HG02571 (cell line): Measurements from ENCODE around the gene RTP3.
"Not testable (repeated sequence)": the region's sequence is repeated elsewhere in the genome, so short reads cannot be mapped to it uniquely, and the experiment has no call there.

Source experiments
- ATAC-seq: cut with Tn5 transposase; IDR thresholded peaks from one replicate; pipeline ENCODE4 v1.9.1; 2021; ENCODE audit warnings: mild to moderate bottlenecking, moderate library complexity; ENCODE audit not compliant: unreplicated experiment

Gene RTP3

DNA sequence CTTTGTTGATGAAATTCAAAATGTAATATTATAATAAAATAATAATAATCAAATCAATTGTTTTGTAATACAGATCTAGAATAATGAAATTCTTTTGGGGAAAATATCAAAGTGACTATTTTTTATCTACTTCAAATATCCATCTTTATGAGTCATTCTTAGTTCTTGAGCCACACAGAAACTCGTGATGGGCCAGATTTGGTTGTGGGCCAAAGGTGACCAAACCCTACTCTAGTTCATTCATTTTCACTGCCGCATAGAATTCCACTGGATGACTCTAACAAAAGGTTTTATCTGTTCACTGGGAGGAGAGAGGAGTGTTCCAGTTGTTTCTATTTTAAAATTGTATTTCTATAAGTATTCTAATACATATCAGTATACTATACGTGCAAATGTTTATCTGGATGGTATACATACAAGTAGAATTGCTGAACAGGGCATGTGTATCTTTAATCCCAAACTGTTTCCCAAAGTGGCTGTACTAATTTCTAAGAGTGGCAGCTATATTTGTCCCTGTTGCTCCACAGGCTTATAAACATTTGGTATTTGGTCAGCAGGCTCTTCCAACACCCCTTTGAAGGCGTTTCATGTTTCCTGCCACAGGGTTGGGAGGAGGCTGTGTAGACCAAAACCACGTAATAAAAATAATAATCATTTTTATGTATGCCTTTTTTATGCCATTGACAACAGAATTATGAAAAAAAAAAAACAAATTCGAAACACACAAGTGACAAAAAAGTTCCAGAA is 7.3 kb upstream of the RTP3 start:
- ATAC-seq = no peak

DNA sequence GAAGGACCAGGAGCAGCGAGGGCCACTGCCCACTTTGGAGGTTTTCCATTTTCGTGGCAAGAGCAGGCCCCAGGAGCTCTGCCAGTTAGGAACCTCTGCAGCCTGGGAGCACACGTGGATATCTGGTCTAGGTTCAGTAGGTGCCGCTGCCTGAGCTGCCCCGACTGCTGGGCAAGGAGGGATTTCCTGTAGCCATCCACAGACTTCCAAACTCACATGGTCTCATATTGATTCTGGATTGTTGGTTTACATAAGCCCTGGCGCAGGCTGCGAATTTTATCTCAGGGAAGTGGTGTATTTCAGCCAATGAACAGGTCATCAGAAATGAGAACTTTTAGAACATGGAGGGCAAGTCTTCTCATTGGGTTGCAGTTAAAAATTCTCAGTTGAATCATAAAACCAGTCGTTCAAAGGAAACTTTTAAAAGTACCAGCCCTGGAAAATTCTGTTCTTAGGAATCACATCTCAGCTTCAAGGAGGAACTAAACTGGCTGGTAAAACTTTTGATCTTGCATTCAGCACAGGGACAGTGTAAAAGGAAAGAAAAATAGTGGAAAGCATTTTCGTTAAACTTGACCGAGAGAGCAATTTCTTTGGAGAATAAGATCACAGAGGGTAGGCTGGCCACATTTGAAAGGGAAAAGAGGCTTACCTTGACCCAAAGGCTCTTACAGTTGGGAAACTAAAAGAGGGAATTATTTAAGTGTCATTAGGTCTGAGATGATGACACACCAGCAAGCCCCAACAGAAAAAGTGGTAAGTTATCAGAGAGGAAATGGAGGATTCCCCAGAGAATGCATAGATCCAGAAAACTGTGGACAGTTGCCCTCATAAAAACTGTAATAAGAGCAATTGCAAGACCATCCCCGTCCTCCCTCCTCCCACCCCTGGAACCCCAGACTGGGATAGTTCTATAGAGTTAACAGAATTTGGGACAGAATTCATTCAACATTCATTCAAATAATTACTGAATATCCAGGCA is 6.4 kb upstream of the RTP3 start:
- ATAC-seq = no peak

DNA sequence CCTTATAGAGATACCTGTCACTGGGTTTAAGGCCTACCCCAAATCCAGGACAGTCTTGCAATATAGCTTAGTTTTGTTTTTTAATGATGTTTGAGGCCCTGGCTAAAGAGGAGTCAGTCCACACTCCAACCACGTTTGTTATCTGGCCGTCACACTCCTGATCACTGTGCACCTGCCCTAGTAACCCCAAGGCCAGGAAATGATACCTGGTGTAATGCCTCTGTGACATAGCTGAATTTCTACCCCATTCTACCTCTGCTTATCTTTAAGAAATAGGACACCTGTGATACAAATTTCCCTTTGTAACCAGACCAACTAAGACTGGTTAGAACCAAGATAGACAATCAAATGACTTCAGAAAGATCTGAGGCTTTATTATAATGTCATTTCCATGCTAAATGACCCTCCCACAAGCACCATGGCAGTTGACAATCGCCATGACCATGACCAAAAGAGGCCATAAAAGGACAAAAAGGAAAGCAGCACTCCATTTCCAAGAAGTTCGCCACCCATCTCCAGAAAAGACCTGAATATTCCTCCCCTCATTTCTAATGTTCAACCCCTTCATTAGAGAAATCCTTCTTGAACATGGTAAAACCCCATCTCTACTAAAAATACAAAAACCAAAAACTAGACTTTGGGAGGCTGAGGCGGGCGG is 4.8 kb upstream of the RTP3 start:
- ATAC-seq = no peak

GRCh38 chr3:46494491-46494890 is 3.3 kb upstream of the RTP3 start:
- not testable (repeated sequence) for ATAC-seq

- ATAC-seq = no peak
These were observed 1.8 kb upstream of the RTP3 start for GRCh38 chr3:46495901-46496456.

DNA sequence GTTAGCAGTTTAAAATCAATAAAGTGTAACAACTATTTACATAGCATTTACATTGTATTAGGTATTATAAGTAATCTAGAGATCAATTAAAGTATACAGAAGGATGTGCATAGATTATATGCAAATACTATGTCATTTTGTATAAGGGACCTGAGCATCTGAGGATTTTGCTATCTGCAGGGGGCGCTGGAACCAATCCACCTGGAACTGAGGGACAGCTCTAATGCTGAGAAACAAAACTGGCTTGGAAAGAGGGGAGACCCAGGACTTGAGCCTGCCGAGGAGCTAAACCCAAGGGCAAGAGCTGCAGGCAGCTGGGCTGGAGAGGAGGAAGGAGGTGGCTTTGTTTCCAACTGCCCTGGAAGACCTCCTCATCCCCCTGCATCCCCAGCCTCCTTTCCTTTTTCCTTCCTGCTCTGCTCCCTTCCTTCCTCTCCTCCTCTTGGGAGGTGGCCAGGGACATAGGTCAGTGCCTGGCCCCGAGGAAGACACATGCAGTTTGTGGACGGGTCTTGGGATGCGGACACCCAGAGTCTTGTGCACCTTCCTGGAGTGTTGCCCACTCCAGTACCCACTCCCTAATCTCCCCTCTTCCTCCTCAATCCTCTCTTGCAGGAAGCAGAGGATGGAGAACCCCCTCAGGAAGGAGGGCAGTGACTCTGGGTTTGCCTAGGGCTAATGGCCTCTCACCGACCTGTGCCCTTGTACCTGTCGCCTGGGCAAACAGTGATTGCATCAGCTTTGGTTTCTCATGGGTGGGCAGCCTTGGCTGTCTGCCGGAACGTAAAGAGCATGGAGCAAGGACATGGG is 825 bp upstream of the RTP3 start:
- ATAC-seq = no peak

- ATAC-seq = no peak
These were observed 1.2 kb downstream of the RTP3 start for GRCh38 chr3:46498916-46499519.

- ATAC-seq = no peak
These were observed 3.2 kb downstream of the RTP3 start for GRCh38 chr3:46500656-46501635.

DNA sequence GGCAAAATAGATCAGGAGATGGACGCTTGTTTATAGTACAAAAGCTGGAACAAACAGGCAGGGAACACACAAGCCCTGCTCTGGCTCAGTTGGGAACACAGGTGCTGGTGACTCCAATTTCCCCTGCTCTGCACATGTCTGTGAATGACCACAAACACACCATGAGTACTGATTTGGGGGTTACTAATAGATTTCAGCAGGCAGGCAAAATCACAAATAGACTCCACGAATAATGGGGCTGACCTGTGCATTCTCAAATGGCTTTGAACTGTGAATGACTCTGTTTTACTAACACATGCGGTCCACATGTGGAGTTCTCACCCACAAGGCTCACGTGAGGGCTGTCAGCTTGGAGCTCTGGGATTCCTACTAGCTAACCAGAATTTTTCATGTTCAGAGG is 3.9 kb downstream of the RTP3 start:
- no peak for ATAC-seq

DNA sequence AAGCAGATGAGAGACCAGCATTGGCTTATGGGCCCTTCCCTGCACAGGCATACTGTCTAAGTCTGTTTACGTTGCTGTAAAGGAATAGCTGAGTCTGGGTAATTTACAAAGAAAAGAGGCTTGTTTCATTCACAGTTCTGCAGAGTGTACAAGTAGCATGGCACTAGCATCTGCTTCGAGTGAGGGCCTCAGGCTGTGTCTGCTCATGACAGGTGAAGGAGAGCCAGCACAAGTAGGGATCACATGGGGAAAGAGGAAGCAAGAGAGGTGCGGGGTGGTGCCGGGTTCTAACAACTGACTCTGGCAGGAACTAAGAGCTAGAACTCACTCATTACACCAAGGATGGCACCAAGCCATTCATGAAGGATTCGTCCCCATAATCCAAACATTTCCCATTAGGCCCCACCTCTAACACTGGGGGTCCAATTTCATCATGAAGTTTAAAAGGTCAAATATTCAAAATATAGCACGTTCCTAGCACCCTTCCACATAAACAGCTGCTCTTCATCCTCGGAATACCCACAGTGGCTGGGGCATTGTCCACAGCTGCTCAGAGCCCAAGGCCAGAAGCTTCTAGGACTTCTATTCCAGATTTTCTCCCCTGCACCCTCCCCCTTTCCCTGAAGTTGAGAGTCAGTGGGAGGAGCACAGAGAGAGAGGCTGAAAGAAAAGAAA is 5.6 kb downstream of the RTP3 start:
- ATAC-seq = no peak

GRCh38 chr3:46504789-46505188 is 7.0 kb downstream of the RTP3 start:
- ATAC-seq = no peak

- ATAC-seq = no peak
These were observed 8.2 kb downstream of the RTP3 start for GRCh38 chr3:46505953-46506352.

DNA sequence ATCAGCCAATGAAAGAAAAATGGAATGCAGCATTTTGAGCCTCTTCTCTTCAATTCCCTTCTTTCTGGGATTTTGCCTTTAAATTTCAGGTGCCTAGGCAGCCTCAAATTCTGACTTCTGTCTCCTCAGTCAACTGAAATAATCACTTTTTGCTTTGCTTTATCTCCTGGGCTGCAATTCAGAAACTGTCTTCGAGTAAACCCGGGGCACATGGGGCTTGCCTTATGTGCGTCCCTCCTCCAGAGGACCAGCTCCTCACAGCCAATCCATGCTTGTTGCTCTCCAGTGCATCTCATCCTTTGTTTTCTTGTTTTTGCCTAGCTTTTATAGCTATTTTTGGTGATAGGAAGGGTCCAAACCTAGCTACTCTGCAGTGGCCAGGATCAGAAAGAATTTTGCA is 8.8 kb downstream of the RTP3 start:
- no peak for ATAC-seq

DNA sequence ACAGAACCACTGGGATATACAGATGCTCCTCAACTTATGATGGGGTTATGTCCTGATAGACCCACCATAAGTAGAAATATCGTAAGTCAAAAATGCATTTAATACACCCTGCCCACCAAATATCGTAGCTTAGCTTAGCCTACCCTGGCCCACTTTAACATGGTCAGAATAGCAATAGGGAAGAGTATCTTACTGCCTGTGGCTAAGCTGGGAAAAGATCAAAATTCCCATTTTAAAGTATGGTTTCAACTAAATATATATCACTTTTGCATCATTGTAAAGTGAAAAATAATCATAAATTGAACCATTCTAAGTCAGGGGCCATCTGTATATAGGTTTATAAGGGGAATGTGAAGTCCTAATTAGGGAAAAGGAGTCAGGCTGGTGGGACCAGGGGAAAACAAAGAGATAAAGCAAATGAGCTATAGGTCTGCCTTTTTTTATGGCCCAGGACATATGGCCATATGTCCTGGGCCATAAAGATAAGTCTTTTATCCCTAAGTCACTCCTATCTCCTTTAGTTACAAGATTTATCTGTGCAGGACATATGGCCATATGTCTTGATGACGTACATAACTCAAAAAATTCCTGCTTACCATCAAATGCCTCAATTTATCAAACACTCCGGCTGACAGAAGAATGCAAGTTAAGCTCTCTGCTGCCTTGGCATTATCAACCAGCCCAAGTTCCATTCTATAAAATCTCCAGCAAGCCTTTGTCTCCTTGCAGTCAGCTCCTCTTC is 11.2 kb downstream of the RTP3 start:
- ATAC-seq = no peak

DNA sequence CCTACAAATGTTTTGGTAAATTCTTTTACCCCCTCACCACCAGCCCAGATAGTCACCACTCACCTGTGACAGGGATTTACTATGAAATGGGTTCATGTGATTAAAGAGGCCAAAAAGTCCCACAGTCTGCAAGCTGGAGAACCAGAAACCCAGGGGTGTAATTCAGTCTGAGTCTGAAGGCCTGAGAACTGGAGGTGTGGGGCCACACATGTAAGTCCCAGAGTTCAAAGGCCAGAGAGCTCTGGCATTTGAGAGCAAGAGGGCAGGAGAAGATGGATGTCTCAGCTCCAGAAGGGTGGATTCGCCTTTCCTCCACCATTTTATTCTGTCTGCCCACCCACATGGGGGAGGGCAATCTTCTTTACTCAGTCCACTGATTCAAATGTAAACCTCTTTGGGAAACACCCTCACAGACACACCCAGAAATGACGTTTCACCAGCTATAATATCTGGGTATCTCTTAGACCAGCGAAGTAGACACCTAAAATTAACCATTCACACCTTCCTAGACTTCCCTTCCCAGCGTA is 11.9 kb downstream of the RTP3 start:
- no peak for ATAC-seq

- ATAC-seq = no peak
These were observed 14.5 kb downstream of the RTP3 start for GRCh38 chr3:46512191-46512749.

DNA sequence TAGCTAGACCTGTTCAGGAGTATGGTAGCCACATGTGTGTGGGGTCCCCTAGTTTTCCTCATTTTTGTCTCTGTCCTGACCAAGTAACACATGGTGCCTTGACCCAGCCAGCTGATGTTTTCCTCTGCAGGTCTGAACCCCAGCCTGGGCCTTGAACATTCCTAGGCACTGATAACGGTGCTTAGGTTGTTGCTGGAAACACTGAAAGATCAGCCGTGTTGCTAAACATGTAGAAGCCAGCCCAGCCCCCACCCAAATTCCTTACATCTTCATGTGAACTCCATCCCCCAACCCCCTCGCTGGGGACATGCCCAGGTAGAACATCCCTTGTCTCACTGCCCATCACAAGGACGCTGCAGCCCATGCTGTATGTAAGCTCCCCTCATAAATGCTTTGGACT is 18.7 kb downstream of the RTP3 start:
- ATAC-seq = no peak
